ENCODE results near the gene ZNF396.

The ZNF396 gene

DNA sequence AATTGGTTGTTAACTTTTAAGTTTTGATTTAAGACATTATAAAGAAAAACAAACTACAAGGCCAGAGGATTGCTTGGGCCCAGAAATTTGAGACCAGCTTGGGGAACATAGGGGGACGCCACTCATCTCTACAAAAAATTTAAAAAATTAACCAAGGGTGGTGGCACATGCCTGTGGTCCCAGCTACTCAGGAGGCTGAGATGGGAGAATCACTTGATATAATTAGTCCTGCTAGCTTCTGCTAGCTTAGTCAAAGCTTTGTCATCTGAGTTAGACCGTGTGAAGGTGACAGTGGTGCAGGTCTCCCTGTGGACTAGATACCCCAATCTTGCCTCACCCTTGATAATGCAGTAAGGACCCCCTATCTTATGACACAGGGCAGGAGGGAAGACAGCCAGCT is 6.0 kb upstream of the ZNF396 start:
- DNase-seq (ENCODE audit: low read depth), result no peak

DNA sequence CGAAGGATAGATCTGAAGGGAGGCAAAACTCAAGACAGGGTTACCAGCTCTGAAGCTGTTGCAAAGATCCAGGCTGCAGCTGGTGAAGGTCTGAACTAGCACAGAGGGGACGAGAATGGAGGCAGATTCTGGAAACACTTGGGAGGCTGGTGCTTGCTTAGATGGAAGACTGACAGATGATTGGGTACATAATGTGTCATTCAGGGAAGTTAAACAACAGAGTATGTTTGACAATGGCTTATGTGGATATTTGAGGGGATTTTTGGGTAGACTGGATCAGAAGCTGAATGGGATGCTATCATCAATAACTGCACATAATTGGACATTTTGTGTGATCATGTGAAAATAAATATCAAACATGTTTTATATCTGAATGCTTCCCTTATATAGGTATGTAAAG is 2.3 kb upstream of the ZNF396 start:
- DNase-seq (ENCODE audit: low read depth), result no peak

DNA sequence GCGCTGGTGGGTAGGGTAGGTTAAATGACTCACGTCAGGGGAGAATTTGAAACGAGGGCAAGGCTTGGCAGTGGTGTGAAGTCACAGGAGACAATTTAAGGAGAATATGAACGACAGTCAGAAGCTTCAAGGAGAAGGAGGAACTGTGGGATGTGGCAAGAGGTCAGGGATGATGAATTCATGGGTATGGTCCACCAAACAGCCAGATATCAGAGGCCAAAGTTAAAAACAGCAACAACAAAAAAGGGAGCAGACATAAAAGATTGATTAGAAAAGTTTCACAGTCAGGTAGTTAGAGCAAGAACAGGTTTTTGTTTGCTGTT is 1.4 kb upstream of the ZNF396 start:
- no peak for DNase-seq (ENCODE audit: low read depth)

DNA sequence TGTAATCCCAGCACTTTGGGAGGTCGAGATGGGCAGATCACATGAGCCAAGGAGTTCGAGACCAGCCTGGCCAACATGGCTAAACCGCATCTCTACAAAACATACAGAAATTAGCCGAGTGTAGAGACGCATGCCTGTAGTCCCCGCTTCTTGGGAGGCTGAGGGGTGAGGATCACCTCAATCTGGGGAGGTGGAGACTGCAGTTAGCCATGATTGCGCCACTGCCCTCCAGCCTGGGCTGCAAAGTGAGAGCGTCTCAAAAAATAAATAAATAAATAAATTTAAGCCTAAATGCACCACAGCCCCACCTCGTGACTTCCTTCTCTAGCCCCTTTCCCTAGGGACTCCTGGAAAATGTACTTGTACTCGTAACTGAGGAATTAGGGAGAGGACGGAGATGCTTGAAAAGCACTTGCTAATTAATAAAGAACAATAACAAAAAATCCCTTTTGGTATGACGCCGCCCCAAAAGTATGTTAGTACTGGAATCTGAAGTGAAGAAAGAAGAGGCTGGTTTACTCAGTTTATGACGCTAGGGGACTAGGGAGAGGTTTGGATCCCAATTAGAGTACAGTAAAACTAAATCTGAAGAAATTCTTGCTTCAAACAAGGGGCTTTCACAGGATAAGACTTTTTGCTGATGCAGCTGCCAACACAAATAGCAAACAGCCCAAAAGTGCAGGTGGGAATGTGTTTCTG is 887 bp upstream of the ZNF396 start:
- DNase-seq (ENCODE audit: low read depth), result no peak

DNA sequence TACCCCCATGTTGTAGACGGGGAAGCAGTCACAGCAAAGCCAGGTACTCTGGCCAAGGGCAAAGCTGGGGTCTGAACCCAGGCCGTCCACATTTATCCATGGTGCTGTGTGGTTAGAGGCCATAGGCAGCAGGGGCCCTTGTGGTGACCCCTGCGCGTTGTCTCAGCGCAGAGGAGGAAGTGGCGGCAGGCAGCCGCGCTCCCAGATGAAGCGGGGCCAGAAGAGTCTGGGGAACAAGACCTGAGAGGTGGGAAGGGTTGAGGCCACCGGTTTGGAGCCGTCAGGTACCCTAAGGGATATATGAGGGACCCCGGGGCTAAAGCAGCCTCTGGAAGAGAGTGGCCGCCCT is 770 bp downstream of the ZNF396 start:
- DNase-seq (ENCODE audit: low read depth), result no peak

DNA sequence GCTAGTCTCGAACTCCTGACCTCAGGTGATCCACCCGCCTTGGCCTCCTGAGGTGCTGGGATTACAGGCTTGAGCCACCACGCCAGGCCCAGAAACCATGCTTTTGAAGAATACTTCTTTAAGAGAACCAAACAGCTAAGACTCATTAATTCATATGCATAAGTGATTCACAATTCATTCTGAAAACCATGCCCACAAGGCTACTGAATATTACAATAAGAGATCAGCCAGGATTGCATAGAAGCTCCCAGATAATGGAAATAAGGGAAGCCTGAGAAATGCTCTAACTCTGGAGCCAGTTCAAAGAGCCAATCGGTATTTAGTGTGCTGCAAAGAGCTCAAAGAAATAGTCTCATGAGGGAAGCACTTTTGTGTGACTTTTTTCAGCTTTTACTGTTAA is 2.4 kb downstream of the ZNF396 start:
- no peak for DNase-seq (ENCODE audit: low read depth)

DNA sequence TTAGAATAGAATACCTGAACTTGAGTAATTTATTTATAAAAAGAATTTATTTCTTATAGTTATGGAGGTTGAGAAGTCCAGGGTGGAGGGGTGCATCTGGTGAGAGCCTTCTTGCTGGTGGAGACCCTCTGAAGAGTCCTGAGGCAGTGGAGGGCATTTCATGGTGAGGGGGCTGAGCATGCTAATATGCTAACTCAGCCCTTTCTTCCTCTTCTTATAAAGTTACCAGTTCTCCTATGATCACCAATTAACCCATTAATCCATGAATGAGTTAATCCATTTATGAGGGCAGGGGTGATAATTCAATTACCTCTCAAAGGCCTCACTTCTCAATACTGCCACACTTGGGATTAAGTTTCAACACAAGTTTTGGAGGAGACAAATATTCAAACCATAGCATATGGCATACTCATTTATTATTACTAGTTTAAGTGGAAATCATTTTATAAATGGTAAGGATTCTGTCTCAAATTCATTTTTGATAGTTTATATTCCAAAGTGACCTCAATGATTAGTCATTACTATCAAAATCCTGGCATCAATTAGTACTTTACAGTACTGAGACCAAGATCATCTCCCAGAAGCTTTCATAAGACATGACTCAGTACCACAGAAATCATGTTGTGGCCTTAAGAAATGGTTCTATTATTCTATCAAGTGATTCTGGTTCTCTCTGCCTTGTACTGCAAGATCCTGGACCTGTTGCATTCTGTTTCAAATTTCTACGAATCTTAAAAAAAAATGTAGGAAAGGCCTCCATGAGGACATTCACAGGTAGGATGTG is 5.5 kb downstream of the ZNF396 start:
- DNase-seq (ENCODE audit: low read depth), result no peak

DNA sequence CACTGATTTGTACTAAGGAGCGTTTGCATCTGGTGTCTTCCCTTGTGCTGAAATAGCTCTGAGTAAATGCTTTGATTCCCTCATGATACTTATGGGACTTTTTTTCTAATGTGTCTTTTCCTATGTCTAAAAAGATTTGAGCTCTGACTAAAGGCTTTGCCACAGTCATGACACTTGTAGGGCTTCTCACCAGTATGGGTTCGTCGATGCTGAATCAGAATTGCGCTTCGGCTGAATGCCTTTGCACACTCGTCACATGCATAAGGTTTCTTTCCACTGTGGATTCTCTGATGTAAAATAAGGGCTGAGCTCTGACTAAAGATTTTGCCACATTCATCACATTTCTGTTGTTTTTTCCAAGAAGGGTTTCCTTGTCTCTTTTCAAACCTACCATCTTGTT is 8.0 kb downstream of the ZNF396 start:
- DNase-seq (ENCODE audit: low read depth), result no peak

DNA sequence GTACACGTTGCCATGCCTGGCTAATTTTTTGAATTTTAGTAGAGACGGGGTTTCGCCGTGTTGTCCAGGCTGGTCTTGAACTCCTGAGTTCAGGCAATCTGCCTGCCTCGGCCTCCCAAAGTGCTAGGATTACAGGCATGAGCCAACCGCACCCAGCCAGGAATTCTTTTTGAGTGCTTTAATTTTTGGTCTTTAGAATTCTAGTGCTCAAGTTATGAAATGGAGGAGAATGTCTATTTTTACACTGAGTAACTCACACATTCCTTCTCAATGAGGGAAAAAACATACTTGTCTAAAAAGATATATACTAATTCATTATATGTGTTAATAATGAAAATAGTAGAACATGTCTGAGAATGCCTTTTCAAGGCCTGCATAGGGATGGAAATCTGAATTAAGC is 8.5 kb downstream of the ZNF396 start:
- DNase-seq (ENCODE audit: low read depth), result no peak

DNA sequence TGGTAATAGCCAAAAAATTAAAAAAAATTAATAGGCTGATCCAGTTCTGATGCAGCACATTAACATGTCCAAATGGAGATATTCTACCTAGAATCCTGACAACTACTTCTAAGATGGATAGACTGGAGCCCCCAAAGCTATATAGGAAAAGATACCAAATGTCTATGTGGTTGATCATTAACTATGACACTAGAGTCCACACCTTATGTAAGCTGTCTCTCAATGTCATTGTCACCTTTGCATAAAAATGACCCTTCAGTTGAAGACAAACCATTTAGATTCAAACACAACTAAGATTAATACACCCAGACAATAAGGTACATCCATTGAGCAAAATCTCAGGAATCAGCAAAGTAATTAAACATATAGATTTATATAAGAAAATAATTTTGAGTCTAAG is 14.6 kb downstream of the ZNF396 start:
- no peak for DNase-seq (ENCODE audit: low read depth)

DNA sequence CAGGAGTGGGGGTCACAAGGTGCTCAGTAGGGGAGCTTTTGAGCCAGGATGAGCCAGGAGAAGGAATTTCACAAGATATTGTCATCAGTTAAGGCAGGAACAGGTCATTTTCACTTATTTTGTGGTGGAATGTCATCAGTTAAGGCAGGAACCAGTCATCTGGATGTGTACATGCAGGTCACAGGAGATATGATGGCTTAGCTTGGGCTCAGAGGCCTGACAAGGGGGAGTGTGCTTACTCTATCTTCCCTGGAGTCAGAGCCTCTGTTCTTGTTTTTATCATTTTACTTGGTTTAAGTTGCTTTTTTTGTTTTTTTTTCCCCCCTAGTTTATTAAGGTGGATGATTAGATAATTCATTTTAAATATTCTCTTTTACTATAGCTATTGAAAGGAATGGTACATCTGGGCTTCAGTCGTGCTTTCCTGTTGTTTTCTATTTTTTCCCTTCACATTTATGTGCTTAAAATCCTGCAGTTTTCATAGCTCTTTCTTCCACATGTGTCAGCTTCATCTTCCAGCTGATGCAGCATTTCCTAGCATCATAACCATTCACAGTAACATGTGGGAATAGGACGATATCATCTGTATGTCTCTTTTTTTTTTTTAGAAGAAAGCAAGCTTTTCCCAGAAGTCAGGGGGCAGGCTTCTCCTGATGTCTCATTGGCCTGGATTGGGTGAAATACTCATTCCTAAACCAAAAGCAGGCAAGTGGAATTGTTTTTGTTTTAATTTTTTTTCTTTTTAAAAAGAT is 15.4 kb downstream of the ZNF396 start:
- no peak for DNase-seq (ENCODE audit: low read depth)

DNA sequence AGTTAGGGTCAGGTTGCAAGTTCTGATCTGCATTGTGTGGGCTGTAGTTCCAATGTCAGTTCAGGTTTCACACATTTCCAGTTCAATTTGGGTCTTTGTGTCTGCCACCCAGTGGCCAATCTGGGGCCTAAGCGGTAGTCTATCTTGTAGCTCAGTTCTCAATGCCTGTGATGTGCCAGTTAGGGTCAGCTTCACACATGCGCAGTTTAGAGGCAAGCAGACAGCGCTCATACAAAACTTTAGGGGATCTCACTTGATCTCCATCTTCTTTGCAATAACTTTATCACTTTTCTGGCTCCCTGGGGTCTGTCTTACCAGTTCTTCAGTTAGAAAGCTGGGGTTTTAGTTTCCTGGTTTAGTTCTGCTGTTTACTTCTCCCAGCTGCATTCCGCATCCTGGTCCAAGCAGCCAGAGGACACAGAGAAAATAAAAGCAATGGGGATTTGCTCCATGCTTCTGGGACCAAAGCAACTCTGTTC is 22.0 kb downstream of the ZNF396 start:
- peak; percentile 31 for DNase-seq (ENCODE audit: low read depth)

DNA sequence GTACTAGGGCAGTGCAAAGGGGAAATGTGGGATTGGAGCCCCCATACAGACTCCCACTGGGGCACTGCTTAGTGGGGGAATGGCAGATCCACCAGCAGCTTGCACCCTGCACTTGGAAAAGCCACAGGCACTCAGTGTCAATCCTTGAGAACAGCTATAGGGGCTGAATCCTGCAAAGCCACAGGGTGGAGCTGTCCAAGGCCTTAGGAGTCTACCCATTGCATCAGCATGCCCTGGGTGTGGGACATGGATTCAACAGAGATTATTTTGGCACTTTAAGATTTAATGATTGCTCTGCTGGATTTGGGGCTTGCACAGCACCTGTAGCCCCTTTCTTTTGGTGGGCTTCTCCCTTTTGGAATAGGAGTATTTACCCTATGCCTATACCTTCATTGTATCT is 24.4 kb downstream of the ZNF396 start:
- DNase-seq (ENCODE audit: low read depth), result no peak

DNA sequence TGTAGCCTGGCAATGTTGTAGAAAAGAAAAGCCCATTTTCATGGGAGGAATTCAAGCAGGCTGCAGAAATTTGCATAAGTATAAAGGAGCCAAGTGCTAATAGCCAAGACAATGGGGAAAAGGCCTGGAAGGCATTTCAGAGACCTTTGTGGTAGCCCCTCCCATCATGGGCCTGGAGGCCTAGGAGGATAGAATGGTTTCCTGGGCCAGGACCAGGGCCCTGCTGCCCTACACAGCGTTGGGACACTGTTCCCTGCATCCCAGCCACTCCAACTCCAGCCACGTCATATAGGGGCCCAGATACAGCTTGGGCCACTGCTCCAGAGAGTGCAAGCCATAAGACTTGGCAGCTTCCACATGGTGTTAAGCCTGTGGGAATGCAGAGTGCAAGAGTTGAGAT is 24.9 kb downstream of the ZNF396 start:
- DNase-seq (ENCODE audit: low read depth), result no peak

DNA sequence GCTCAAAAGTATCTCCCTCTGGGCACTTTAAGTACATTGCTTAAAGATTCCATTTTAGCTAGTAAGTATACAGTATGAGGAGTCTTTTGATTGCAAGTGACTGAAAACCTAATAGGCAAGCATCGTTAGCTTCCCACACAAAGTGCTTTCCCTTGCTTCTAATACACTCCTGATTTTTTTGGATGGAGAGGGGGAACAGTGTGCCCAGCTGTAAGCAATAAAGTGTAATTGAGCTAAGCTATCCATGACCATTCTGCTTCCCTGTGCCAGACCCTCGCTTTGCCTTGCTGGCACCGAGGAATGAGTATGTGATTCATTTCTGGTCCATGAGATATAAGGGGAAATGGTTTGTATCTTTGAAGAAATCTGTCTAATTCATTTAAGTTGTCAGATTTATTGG is 29.1 kb downstream of the ZNF396 start:
- no peak for DNase-seq (ENCODE audit: low read depth)

DNA sequence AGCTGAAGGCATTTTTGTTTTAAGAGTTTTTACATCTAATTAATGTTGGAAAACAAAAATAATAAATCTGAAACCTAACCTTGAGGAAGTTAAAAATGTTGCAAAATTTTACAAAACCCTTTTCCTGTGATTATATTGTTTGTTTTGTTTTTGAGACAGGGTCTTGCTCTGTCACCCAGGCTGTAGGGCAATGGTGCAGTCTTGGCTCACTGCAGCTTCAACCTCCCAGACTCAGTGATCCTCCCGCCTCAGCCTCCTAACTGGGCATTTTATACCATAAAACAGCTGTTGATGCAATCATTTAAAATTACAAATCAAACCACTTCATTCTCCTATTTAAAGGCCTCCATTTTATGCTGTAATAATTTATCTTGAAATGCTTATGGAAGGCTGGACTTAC is 31.2 kb downstream of the ZNF396 start:
- no peak for DNase-seq (ENCODE audit: low read depth)

DNA sequence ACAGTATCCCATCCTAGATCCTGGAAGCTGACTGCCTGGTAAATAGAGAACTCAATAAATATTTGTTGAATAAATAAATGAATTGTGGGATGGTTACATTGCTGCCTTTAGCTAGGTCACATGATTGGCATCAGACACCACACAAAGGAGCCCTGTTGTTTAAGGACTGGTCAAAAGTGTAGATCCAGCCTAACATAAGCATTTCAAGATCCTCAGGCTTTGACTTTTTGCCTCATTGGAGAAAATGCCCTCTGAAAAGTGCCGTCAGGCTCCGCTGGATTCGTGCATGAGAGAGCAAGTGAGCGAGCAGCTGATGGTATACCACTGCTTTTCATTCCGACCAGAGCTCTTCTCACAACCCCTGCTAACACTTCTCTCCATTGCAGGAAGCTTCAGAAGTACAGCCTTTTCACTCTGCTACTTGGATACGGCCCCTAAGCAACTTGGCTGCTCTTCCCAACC is 31.6 kb downstream of the ZNF396 start:
- DNase-seq (ENCODE audit: low read depth), result no peak

DNA sequence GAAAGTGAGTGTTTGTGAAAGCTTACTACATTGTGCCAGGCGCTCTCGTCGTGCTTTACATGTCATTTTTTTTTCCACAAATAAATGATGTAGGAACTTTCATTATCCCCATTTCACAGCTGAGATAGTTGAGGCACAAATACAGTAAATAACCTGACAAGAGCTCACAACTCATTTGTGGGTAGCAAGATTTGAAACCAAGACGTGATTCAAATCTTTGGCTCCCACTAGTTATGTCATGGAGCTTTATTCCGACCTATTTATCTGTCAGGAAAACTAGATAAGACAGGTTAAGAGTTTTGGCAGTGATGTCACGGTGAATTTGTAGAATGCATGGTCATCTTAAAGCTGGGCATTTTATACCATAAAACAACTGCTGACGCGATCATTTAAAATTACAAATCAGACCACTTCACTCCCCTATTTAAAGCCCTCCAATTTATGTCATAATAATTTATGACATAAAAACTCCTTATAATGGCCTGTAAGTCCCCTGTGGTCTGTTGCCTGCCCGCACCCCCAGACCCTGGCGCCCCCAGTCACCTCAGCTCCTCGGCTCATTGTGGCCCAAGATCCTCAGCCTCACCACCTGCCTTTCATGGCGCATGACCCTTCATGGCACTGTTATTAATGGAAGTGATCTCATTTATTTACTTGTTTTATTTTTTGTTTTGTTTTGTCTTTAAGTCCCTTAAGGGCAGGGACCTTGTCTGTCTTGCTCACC is 32.2 kb downstream of the ZNF396 start:
- DNase-seq (ENCODE audit: low read depth), result no peak

DNA sequence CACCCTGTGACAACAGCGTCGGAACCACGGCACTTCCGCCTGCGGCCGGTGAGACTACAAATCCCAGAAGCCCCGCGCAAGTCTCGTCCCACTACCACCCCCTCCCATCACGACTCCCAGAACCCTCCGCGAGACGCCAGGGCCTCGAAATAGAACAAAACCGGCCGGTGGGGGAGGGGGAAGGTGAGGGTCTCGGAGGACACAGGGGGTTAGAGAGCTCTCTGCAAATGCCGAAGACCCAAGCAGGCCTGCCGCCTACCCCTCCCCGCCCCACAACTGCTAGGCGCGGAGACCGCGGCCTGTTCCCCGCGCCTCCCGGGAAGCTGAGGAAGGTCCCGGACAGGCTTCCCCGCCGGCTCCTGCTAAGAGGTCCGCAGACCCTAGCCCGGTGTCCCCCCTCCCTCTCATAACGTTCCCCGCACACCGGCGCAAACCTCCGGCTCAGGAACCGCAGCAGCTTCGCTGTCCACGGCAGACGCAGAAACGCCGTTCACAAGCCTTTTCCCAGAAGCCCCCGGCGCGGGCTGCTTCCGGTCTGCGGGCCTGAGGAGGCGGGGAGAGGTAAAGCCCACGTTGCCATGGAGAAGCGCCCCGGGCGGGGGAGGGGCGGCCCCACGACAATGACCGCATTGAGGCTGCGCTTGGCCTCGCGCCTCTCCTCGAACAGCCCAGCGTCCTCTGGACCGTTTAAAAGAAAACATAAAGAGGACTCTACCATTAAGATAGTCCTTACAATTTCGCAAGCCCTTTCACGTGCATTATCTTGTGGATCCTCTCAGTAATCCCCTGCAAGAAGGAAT is 33.0 kb downstream of the ZNF396 start, which contains the start of gene ZNF24:
Gene ZNF24, minus strand, starts transcription at position 485 of the 800 bp plus-strand sequence. CDS start 3,770 bp downstream, outside the sequence.
- DNase-seq (ENCODE audit: low read depth), result peak; percentile 89

DNA sequence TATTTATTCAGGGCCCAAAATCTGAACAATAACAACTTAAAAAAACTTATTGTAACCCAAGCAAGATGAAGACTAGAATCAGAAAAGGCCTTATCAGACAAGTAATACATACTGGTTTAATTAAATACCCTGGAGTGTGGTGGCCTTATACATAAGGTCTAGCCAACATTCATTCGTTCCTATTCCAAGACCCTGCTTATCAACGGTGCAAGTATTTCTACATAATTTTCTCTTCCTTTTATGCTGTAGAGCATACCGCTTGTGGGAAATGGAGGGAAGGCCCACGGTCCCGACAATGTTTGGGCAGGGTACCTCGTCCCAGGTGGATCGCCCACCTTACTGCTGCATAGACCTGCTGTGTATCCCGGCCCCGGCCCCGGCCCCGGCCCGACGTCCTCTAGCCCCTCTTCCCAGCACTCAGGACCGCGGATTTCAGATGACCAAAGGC is 33.6 kb downstream of the ZNF396 start:
- no peak for DNase-seq (ENCODE audit: low read depth)

DNA sequence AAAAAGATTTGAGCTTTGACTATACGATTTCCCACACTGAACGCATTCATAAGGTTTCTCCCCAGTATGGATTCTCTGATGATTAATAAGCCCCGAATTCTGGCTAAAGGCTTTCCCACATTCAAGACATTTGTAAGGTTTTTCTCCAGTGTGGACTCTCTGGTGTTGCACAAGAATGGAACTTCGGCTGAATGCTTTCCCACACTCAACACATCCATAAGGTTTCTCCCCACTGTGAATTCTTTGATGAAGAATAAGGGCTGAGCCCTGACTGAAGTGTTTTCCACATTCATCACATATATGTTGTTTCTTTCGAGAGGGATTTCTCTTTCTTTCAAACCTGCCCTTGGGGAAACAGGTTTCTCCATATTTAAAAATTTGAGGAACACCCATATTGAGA is 39.9 kb downstream of the ZNF396 start:
- DNase-seq (ENCODE audit: low read depth), result no peak

All from activated T-helper 9 cell treated with anti-CD3 and anti-CD28 coated beads, Interleukin-2, amount 50 U/mL, for 16 hours (primary cell).